ENCODE results near the gene KRT10.

GRCh38 chr17:40854175-40854814 is 31.9 kb upstream of the KRT10 start:
- TF ChIP-seq CTCF (IDR thresholded peaks at IDR 0.05 in 2 of 3, conservative IDR thresholded peaks at IDR 0.05 in 1 of 3; ENCODE audit: borderline replicate concordance in 1 of 3, insufficient read depth in 1 of 3, low read depth in 2 of 3, low read length in 2 of 3): no peak
- peak; percentile 88 for TF ChIP-seq SP1 (IDR thresholded peaks at IDR 0.05; ENCODE audit: low read depth)
- no peak for TF ChIP-seq ZNF274 (IDR thresholded peaks at IDR 0.05; ENCODE audit: low read depth, low read length)
- peak; percentile 42; the same call in 1 of the 2 replicates for TF ChIP-seq ATF3 (IDR thresholded peaks at IDR 0.05)
- TF ChIP-seq EZH2 (IDR thresholded peaks at IDR 0.05): no peak
- TF ChIP-seq EZH2phosphoT487 (IDR thresholded peaks at IDR 0.05; ENCODE audit: borderline replicate concordance): no peak
- TF ChIP-seq YY1 (IDR thresholded peaks at IDR 0.05; ENCODE audit: extremely low read depth, insufficient replicate concordance, low read depth, low read length): peak; percentile 13
- TF ChIP-seq POLR2A (IDR thresholded peaks at IDR 0.05; ENCODE audit: borderline replicate concordance, extremely low read depth, insufficient read depth, insufficient read length): no peak
